GM23338 (cell line): ENCODE measurements around the gene SSR3.

Experiments used
- CREB1 ChIP-seq: fragments of 250-450 bp; sonication (Bioruptor Pico); IDR thresholded peaks from 2 replicates; pipeline ENCODE4 v1.5.0; 2020; ENCODE audit warnings: low read depth, mild to moderate bottlenecking, moderate library complexity
- EZH2 ChIP-seq: fragments of 200-600 bp; sonication (generic); IDR thresholded peaks from one replicate; pipeline ENCODE4 v1.8.0; 2017; ENCODE audit warnings: antibody characterized with exemption, mild to moderate bottlenecking, low read depth; ENCODE audit not compliant: unreplicated experiment
- EZH2phosphoT487 ChIP-seq: fragments of 200-600 bp; sonication (generic); IDR thresholded peaks from one replicate; pipeline ENCODE4 v1.8.1; 2018; ENCODE audit warnings: antibody characterized with exemption; ENCODE audit not compliant: unreplicated experiment
- JUNB ChIP-seq: IDR thresholded peaks from one replicate; pipeline ENCODE4 v1.6.1; 2016; ENCODE audit warnings: antibody characterized with exemption; ENCODE audit not compliant: unreplicated experiment
- NANOG ChIP-seq: IDR thresholded peaks from 2 replicates; pipeline ENCODE4 v1.6.1; 2016; ENCODE audit warnings: antibody characterized with exemption, borderline replicate concordance
- POLR2AphosphoS5 ChIP-seq: IDR thresholded peaks from 2 replicates; pipeline ENCODE4 v1.6.1; 2016; ENCODE audit warnings: antibody characterized with exemption, low read depth
- STAT1 ChIP-seq: IDR thresholded peaks from one replicate; pipeline ENCODE4 v1.6.1; 2016; ENCODE audit warnings: antibody characterized with exemption; ENCODE audit not compliant: unreplicated experiment
- ZNF114 ChIP-seq: fragments of 250-450 bp; sonication (Bioruptor Pico); IDR thresholded peaks from 2 replicates; pipeline ENCODE4 v1.5.0; 2020; ENCODE audit warnings: mild to moderate bottlenecking, moderate library complexity
- ZNF331 ChIP-seq: fragments of 250-450 bp; sonication (Bioruptor Pico); IDR thresholded peaks from 2 replicates; pipeline ENCODE4 v1.5.0; 2020; ENCODE audit warnings: low read depth, mild to moderate bottlenecking, moderate library complexity
- TF ChIP-seq, protein P1 (sequence below), 2 experiments: fragments of 200-600 bp in 1 of 2; sonication (generic) in 1 of 2; conservative IDR thresholded peaks; 2 replicates each; pipeline versions ENCODE4 v1.5.1 to v1.6.1; 2016 to 2017; ENCODE audit warnings: antibody characterized with exemption in 2 of 2, low read depth in 2 of 2, mild to moderate bottlenecking in 2 of 2, moderate library complexity in 1 of 2
- TF ChIP-seq, protein P2 (sequence below): IDR thresholded peaks from one replicate; pipeline ENCODE4 v1.6.1; 2018; ENCODE audit warnings: antibody characterized with exemption; ENCODE audit not compliant: unreplicated experiment
- TF ChIP-seq, protein P3 (sequence below): IDR thresholded peaks from 2 replicates; pipeline ENCODE4 v1.6.1; 2016; ENCODE audit warnings: antibody characterized with exemption
- TF ChIP-seq, protein P4 (sequence below): fragments of 250-450 bp; sonication (Bioruptor Pico); IDR thresholded peaks from 2 replicates; pipeline ENCODE4 v1.5.0; 2020; ENCODE audit warnings: mild to moderate bottlenecking, moderate library complexity

DNA sequence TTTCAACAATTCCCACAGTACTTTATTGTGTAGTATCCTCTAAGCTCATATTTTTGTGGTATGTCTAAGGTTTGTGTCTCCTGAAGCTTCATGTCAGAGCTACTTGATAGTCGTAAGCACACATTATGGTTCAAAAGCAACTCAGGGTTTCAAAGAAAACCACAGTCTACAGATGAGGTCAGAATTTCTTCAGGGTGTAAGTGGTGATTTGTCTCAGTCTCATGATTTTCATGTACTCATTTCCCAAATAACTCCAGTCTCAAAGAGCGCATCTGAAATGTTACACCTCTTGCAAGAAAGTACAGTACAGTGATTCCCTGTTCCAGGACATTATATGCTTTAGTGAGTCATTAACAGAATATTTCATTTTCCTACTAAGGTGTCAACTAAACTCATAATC is 47.5 kb upstream of the SSR3 start:
- TF ChIP-seq, protein P1, sequence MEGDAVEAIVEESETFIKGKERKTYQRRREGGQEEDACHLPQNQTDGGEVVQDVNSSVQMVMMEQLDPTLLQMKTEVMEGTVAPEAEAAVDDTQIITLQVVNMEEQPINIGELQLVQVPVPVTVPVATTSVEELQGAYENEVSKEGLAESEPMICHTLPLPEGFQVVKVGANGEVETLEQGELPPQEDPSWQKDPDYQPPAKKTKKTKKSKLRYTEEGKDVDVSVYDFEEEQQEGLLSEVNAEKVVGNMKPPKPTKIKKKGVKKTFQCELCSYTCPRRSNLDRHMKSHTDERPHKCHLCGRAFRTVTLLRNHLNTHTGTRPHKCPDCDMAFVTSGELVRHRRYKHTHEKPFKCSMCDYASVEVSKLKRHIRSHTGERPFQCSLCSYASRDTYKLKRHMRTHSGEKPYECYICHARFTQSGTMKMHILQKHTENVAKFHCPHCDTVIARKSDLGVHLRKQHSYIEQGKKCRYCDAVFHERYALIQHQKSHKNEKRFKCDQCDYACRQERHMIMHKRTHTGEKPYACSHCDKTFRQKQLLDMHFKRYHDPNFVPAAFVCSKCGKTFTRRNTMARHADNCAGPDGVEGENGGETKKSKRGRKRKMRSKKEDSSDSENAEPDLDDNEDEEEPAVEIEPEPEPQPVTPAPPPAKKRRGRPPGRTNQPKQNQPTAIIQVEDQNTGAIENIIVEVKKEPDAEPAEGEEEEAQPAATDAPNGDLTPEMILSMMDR (conservative IDR thresholded peaks at IDR 0.05; ENCODE audit: low read depth in 2 of 2): no peak
- TF ChIP-seq, protein P2, sequence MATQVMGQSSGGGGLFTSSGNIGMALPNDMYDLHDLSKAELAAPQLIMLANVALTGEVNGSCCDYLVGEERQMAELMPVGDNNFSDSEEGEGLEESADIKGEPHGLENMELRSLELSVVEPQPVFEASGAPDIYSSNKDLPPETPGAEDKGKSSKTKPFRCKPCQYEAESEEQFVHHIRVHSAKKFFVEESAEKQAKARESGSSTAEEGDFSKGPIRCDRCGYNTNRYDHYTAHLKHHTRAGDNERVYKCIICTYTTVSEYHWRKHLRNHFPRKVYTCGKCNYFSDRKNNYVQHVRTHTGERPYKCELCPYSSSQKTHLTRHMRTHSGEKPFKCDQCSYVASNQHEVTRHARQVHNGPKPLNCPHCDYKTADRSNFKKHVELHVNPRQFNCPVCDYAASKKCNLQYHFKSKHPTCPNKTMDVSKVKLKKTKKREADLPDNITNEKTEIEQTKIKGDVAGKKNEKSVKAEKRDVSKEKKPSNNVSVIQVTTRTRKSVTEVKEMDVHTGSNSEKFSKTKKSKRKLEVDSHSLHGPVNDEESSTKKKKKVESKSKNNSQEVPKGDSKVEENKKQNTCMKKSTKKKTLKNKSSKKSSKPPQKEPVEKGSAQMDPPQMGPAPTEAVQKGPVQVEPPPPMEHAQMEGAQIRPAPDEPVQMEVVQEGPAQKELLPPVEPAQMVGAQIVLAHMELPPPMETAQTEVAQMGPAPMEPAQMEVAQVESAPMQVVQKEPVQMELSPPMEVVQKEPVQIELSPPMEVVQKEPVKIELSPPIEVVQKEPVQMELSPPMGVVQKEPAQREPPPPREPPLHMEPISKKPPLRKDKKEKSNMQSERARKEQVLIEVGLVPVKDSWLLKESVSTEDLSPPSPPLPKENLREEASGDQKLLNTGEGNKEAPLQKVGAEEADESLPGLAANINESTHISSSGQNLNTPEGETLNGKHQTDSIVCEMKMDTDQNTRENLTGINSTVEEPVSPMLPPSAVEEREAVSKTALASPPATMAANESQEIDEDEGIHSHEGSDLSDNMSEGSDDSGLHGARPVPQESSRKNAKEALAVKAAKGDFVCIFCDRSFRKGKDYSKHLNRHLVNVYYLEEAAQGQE: no peak
- TF ChIP-seq NANOG (no peak), EZH2 (no peak), CREB1 (CRISPR knock-in tag) (no peak), EZH2phosphoT487 (no peak), JUNB (no peak), POLR2AphosphoS5 (no peak), STAT1 (no peak), ZNF114 (CRISPR knock-in tag) (no peak), ZNF331 (CRISPR knock-in tag) (no peak)
- TF ChIP-seq, protein P3, sequence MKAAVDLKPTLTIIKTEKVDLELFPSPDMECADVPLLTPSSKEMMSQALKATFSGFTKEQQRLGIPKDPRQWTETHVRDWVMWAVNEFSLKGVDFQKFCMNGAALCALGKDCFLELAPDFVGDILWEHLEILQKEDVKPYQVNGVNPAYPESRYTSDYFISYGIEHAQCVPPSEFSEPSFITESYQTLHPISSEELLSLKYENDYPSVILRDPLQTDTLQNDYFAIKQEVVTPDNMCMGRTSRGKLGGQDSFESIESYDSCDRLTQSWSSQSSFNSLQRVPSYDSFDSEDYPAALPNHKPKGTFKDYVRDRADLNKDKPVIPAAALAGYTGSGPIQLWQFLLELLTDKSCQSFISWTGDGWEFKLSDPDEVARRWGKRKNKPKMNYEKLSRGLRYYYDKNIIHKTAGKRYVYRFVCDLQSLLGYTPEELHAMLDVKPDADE: no peak
- TF ChIP-seq, protein P4, sequence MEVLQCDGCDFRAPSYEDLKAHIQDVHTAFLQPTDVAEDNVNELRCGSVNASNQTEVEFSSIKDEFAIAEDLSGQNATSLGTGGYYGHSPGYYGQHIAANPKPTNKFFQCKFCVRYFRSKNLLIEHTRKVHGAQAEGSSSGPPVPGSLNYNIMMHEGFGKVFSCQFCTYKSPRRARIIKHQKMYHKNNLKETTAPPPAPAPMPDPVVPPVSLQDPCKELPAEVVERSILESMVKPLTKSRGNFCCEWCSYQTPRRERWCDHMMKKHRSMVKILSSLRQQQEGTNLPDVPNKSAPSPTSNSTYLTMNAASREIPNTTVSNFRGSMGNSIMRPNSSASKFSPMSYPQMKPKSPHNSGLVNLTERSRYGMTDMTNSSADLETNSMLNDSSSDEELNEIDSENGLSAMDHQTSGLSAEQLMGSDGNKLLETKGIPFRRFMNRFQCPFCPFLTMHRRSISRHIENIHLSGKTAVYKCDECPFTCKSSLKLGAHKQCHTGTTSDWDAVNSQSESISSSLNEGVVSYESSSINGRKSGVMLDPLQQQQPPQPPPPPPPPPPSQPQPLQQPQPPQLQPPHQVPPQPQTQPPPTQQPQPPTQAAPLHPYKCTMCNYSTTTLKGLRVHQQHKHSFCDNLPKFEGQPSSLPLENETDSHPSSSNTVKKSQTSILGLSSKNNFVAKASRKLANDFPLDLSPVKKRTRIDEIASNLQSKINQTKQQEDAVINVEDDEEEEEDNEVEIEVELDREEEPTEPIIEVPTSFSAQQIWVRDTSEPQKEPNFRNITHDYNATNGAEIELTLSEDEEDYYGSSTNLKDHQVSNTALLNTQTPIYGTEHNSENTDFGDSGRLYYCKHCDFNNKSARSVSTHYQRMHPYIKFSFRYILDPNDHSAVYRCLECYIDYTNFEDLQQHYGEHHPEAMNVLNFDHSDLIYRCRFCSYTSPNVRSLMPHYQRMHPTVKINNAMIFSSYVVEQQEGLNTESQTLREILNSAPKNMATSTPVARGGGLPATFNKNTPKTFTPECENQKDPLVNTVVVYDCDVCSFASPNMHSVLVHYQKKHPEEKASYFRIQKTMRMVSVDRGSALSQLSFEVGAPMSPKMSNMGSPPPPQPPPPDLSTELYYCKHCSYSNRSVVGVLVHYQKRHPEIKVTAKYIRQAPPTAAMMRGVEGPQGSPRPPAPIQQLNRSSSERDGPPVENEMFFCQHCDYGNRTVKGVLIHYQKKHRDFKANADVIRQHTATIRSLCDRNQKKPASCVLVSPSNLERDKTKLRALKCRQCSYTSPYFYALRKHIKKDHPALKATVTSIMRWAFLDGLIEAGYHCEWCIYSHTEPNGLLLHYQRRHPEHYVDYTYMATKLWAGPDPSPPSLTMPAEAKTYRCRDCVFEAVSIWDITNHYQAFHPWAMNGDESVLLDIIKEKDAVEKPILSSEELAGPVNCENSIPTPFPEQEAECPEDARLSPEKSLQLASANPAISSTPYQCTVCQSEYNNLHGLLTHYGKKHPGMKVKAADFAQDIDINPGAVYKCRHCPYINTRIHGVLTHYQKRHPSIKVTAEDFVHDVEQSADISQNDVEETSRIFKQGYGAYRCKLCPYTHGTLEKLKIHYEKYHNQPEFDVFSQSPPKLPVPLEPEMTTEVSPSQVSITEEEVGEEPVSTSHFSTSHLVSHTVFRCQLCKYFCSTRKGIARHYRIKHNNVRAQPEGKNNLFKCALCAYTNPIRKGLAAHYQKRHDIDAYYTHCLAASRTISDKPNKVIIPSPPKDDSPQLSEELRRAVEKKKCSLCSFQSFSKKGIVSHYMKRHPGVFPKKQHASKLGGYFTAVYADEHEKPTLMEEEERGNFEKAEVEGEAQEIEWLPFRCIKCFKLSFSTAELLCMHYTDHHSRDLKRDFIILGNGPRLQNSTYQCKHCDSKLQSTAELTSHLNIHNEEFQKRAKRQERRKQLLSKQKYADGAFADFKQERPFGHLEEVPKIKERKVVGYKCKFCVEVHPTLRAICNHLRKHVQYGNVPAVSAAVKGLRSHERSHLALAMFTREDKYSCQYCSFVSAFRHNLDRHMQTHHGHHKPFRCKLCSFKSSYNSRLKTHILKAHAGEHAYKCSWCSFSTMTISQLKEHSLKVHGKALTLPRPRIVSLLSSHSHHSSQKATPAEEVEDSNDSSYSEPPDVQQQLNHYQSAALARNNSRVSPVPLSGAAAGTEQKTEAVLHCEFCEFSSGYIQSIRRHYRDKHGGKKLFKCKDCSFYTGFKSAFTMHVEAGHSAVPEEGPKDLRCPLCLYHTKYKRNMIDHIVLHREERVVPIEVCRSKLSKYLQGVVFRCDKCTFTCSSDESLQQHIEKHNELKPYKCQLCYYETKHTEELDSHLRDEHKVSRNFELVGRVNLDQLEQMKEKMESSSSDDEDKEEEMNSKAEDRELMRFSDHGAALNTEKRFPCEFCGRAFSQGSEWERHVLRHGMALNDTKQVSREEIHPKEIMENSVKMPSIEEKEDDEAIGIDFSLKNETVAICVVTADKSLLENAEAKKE: no peak
